Ishikawa (cell line): ENCODE data around the gene PIGL.

Experiments used
- CEBPB ChIP-seq: IDR thresholded peaks from 2 replicates; pipeline ENCODE4 v1.6.1; 2012
- CREB1 ChIP-seq: IDR thresholded peaks from 2 replicates; pipeline ENCODE4 v1.6.1; 2012; ENCODE audit warnings: low read depth
- EGR1 ChIP-seq: IDR thresholded peaks from 2 replicates; pipeline ENCODE4 v1.6.1; 2012
- EP300 ChIP-seq: IDR thresholded peaks from 2 replicates; pipeline ENCODE4 v1.6.1; 2012; ENCODE audit warnings: borderline replicate concordance
- FOXM1 ChIP-seq: IDR thresholded peaks from 2 replicates; pipeline ENCODE4 v1.6.1; 2012; ENCODE audit warnings: low read depth, borderline replicate concordance
- MAX ChIP-seq: IDR thresholded peaks from 2 replicates; pipeline ENCODE4 v1.6.1; 2012
- NFIC ChIP-seq: IDR thresholded peaks from 2 replicates; pipeline ENCODE4 v1.6.1; 2012
- RAD21 ChIP-seq: IDR thresholded peaks from 2 replicates; pipeline ENCODE4 v1.6.1; 2012; ENCODE audit warnings: low read depth
- REST ChIP-seq: IDR thresholded peaks from 2 replicates; pipeline ENCODE4 v1.6.1; 2012; ENCODE audit warnings: low read depth, mild to moderate bottlenecking
- TAF1 ChIP-seq: IDR thresholded peaks from 2 replicates; pipeline ENCODE4 v1.6.1; 2012; ENCODE audit warnings: low read depth, mild to moderate bottlenecking
- TCF12 ChIP-seq: IDR thresholded peaks from 2 replicates; pipeline ENCODE4 v1.6.1; 2012; ENCODE audit warnings: low read depth
- TEAD4 ChIP-seq: IDR thresholded peaks from 2 replicates; pipeline ENCODE4 v1.6.1; 2012
- YY1 ChIP-seq: IDR thresholded peaks from 2 replicates; pipeline ENCODE4 v1.6.1; 2012; ENCODE audit warnings: low read depth
- ZBTB7A ChIP-seq: IDR thresholded peaks from 2 replicates; pipeline ENCODE4 v1.6.1; 2012; ENCODE audit warnings: low read depth
- TF ChIP-seq, protein P1 (sequence below): IDR thresholded peaks from 2 replicates; pipeline ENCODE4 v1.6.1; 2012

Gene PIGL

GRCh38 chr17:16215002-16215272 lies 2.1 kb upstream of the PIGL start:
- TF ChIP-seq ZBTB7A (peak; percentile 47; the same call in 1 of the 2 replicates), NFIC (no peak), EP300 (no peak), TAF1 (no peak), RAD21 (no peak), CREB1 (no peak), YY1 (no peak), TEAD4 (no peak), MAX (no peak), REST (no peak), CEBPB (no peak), EGR1 (no peak), FOXM1 (no peak), TCF12 (peak; percentile 9; the same call in 1 of the 2 replicates)
- TF ChIP-seq, protein P1, sequence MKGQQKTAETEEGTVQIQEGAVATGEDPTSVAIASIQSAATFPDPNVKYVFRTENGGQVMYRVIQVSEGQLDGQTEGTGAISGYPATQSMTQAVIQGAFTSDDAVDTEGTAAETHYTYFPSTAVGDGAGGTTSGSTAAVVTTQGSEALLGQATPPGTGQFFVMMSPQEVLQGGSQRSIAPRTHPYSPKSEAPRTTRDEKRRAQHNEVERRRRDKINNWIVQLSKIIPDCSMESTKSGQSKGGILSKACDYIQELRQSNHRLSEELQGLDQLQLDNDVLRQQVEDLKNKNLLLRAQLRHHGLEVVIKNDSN: no peak

DNA sequence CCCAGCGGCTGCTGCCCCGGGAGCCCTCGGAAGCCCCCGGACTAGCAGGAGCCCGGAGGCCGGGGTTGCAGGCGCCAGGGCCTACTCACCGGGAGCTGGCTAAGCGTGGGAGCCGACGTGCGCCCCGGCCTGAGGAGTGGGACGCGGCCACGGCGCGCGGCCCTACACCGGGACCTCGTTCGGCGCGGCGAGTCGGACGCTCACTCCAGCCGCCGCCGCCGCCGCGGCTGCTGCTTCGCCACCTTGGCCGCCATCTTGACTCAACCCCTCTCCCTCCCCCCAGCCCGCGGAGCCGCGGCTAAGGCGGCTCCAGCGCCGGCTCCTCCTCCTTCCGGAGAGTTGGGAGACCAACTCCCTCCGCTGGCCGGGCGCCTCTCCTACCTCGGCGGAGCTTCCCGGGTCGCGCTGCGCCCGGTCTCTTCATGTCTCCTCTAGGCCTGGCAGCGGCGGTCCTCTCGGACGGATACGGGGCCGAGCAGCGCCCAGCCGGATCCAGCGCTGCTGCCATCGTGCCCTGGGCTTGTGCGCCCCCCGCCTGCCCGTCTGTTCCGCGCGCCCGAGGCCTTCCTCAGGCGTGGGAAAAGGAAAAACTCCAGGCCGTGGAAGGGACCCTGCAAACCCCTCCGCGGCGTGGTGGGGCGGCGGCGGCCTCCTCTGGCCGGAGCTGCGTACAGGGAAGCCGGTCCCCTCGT lies 1.6 kb upstream of the PIGL start, which contains the start of gene NCOR1:
NCOR1 (minus strand) TSS at position 262 of the 692 bp plus-strand sequence. CDS start 20,965 bp downstream, outside the sequence.
- TF ChIP-seq EP300 (no peak), TEAD4 (0 out of 2 replicates have a peak, but pooled peaks have one; percentile 2), YY1 (peak; percentile 93), EGR1 (0 out of 2 replicates have a peak, but pooled peaks have one; percentile 4), NFIC (no peak), RAD21 (peak; percentile 11; the same call in 1 of the 2 replicates), TAF1 (peak; percentile 97), CEBPB (no peak), MAX (peak; percentile 51; the same call in 1 of the 2 replicates), TCF12 (peak; percentile 5; the same call in 1 of the 2 replicates), REST (no peak), ZBTB7A (no peak), CREB1 (no peak), FOXM1 (no peak)
- TF ChIP-seq, protein P1: no peak

- TF ChIP-seq YY1: no peak
- TF ChIP-seq EP300: no peak
- no peak for TF ChIP-seq CEBPB
- TF ChIP-seq RAD21: no peak
- no peak for TF ChIP-seq ZBTB7A
- TF ChIP-seq EGR1: no peak
- no peak for TF ChIP-seq FOXM1
- no peak for TF ChIP-seq MAX
- TF ChIP-seq TAF1: no peak
Measured at GRCh38 chr17:16215965-16216316, 1.1 kb upstream of the PIGL start.

DNA sequence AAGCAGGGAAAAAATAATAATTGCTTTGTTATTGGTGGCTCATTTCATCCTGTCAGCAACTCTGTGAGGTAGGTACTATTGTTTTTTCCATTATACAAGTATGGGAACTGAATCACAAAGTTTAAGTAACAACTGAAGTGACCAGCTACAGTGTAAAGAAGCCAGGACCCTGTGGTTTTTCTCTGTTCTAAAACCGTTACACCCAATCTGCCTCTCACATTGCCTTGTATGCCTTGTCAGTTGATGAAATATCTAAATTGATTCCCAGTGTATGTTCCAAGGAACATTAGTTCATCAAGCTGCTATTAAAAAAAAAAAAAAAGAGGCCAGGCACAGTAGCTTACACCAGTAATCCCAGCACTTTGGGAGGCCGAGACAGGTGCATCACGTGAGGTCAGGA lies 5.4 kb downstream of the PIGL start:
- TF ChIP-seq EP300 (no peak), FOXM1 (no peak), RAD21 (no peak), EGR1 (no peak), CREB1 (no peak), CEBPB (no peak), TAF1 (no peak), ZBTB7A (no peak), NFIC (no peak), TEAD4 (no peak)

- no peak for TF ChIP-seq FOXM1
Measured at GRCh38 chr17:16232391-16232790, 15.4 kb downstream of the PIGL start.
